ENCODE data around the gene MFAP4.

Gene MFAP4

DNA sequence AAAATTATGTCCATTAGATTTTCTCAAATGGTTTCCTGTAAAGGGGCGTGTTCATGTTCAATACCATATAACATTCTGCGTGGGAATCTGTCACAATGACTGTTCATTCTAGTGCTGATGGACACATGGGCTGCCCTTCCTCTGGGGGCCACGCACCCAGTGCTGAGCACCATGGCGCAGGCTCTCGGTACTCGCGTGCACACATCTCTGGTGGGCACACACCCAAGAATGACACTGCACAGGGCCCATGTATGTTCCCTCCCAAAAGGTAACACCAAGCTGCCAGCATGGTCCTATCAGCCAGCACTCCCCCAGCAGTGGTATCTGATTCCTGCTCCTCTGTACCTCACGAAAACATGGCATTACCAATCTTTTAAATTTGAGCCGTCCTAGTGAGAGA is 38.2 kb downstream of the MFAP4 start:
- TF ChIP-seq, protein P1, sequence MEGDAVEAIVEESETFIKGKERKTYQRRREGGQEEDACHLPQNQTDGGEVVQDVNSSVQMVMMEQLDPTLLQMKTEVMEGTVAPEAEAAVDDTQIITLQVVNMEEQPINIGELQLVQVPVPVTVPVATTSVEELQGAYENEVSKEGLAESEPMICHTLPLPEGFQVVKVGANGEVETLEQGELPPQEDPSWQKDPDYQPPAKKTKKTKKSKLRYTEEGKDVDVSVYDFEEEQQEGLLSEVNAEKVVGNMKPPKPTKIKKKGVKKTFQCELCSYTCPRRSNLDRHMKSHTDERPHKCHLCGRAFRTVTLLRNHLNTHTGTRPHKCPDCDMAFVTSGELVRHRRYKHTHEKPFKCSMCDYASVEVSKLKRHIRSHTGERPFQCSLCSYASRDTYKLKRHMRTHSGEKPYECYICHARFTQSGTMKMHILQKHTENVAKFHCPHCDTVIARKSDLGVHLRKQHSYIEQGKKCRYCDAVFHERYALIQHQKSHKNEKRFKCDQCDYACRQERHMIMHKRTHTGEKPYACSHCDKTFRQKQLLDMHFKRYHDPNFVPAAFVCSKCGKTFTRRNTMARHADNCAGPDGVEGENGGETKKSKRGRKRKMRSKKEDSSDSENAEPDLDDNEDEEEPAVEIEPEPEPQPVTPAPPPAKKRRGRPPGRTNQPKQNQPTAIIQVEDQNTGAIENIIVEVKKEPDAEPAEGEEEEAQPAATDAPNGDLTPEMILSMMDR (IDR thresholded peaks at IDR 0.05; ENCODE audit: low read depth, low read length): no peak
- no peak for DNase-seq (ENCODE audit: low read depth in 2 of 2)
- H3K4me3 ChIP-seq (replicated peaks in 1 of 2; ENCODE audit: low read depth in 2 of 2, low read length in 2 of 2): no peak overlapping the region

DNA sequence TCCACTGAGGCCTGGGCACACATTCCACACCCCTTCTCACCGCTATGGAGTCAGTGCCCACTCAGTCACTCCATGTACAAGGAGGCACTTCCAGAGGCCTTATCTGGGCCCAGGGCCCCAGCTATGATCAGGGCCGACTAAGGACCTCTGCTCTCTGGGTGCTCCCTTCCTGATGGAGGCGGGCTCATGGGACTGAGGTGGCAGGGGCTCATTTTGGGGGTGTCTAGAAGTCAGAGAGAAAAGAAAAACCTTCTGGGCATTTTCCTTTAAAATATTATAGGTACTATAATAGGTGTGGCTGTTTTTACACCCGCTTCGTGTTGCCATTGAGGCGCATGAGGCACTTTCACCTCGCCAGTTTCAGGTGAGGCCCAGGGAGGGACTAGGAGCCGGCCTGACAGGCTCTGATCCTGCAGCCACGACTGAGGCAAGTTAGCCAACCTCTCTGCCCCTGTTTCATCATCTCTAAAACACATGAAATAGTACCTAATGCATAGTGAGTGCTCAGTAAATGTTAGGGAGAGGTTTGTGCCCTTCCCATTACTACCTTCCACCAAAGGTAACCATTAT is 38.8 kb downstream of the MFAP4 start:
- no peak overlapping the region for H3K4me3 ChIP-seq (replicated peaks in 1 of 2; ENCODE audit: low read depth in 2 of 2, low read length in 2 of 2)
- no peak for DNase-seq (ENCODE audit: low read depth in 2 of 2)
- TF ChIP-seq, protein P1 (IDR thresholded peaks at IDR 0.05; ENCODE audit: low read depth, low read length): no peak

DNA sequence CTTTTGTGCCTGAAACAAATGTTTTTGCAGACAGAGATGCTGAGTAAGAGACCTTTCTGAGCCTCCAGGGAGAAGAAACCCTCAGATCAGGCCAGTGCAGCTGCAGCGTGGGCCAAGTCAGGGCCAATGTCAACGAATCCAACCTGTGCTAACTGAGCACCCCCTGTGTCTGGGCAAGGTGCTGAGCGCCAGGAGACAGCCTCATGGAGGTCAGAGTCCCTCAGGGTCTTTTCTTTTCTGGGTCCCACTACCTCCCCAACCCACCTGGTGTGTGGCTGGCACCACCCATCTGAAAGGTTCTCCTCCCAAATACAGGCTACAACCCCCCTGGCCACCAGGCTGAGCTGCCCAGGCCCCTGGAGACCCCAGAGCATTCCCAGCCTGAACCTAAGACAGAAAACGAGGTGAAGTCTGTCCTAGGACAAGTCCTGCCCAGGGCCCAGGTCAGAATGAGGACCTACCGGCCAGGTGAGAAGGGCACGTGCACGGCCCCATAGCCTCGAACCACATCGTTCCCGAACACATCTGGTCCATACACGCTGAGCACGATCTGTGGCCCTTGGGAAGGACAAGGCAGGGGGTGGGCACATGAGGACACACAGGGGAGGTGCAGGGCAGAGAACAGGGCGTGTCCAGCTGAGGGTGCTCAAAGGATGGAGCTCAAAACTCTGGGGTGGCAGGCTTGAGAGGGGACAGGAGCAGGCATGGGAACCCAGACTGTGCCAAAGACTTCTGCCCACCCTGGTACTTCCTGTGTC is 39.5 kb downstream of the MFAP4 start:
- TF ChIP-seq, protein P1 (IDR thresholded peaks at IDR 0.05; ENCODE audit: low read depth, low read length): no peak
- no peak for DNase-seq (ENCODE audit: low read depth in 2 of 2)
- no peak overlapping the region for H3K4me3 ChIP-seq (replicated peaks in 1 of 2; ENCODE audit: low read depth in 2 of 2, low read length in 2 of 2)

DNA sequence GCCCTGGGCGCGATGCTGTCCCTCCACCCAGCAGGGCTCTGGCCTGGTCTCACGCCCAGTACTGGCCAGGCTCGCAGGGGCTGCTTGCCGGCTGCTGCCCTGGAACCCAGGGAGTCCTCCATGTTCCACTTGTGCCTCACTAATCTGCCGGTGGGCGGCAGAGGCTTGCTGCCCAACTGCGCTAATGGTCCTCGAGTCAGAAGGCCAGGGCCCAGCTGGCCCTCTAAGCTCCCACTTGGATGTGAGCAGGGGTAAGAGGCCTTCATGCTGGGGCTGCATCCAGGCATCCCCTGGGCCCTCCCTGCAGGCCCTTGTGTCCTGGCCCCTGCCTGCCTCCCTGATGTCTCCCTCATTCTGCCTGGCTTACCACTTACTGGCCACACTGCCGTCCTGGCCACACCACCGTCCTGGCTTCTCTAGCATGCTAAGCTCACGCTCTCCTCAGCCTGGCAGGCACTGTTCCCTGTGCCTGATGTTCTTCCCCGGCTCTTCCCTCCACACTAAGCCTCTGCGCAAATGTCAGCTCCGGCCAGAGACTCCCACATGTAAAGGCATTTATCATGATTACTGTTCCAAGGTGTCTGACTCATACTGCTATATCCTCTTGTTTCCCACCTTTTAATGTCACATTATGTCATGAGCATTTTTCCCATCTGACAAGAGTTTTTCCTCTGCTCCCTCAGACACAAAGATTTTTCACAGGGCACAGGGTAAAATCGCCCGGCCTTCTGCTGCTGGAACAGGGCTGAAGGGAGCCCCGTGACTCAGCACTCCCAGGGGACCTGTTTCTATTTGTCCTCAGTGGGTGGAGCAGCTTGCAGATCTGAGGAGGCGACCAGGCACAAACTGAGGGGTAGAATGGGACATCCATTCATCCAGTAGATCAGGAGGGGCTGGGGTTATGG is 40.4 kb downstream of the MFAP4 start:
- H3K4me3 ChIP-seq (replicated peaks in 1 of 2; ENCODE audit: low read depth in 2 of 2, low read length in 2 of 2): no peak overlapping the region
- TF ChIP-seq, protein P1 (IDR thresholded peaks at IDR 0.05; ENCODE audit: low read depth, low read length): no peak
- peak; percentile 85 to 94 for DNase-seq (ENCODE audit: low read depth in 2 of 2)

DNA sequence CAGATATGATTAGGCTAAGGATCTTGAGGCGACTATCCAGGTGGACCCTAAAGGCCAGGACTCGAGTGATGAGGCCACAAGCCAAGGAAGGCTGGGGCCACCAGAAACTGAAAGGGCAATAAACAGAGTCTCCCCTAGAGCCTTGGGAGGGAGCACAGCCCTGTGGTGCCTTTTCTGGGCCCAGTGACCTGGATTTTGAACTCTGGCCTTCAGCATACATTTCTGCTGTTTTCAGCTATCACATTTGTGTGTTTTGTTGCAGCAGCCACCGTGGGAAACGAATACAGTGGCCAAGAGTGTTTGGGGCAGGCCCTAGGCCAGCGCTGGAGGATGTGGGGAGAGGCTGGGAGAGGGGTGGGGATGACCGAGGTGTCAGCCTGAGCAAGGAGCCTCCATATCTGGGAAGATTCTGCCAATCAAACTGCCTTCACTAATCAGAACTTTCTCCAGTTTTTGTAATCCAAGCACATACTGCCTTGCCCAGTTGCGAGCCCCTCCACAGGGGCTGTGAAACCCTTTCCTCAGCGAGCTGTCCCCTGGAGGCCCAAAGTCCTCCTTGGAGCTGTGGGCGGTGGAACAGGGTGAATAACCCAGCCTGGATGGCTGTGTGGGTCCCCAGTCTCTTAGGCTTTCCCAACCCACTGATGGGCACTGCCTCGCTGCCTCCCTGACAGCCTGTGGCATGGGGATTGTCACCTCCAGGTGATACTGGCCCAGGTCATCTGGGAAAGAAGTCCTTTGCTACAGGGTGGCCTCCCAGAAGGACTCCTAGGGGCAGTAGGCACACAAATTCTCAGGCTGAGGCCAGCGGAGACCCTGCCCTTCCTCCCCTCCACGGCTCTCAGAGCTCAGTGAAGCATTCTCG is 41.3 kb downstream of the MFAP4 start:
- H3K4me3 ChIP-seq (replicated peaks in 1 of 2; ENCODE audit: low read depth in 2 of 2, low read length in 2 of 2): no peak overlapping the region
- DNase-seq (ENCODE audit: low read depth in 2 of 2): no peak
- TF ChIP-seq, protein P1 (IDR thresholded peaks at IDR 0.05; ENCODE audit: low read depth, low read length): no peak

DNA sequence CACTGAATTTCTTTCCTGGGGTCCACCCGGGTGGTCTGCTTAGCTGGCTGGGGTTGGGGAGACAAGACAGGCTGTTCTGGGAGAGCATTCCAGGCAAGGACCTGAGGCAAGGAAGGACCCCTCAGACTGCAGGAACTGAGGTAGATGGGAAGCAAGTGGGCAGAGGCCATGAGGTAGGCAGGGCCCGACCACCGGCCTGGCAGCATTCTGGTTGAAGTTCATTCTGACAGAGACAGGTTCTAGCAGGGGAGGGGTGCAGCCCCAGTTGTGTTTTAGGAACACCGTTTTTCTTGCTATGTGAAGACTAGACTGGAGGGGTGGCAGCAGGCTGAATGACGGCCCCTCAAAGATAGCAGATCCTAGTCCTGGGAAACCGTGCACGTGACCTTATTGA is 41.9 kb downstream of the MFAP4 start:
- DNase-seq (ENCODE audit: low read depth in 2 of 2): no peak
- TF ChIP-seq, protein P1 (IDR thresholded peaks at IDR 0.05; ENCODE audit: low read depth, low read length): no peak
- H3K4me3 ChIP-seq (replicated peaks in 1 of 2; ENCODE audit: low read depth in 2 of 2, low read length in 2 of 2): no peak overlapping the region

Measured in cardiac fibroblast (primary cell).